SH-SY5Y (cell line): ENCODE data around the gene MOB2.

ENCODE experiments used
- GATA2 ChIP-seq: IDR thresholded peaks from 2 replicates; pipeline ENCODE4 v1.6.1; 2011; ENCODE audit warnings: mild to moderate bottlenecking, low read depth, low read length
- GATA3 ChIP-seq: IDR thresholded peaks from 2 replicates; pipeline ENCODE4 v1.6.1; 2011; ENCODE audit warnings: low read depth, mild to moderate bottlenecking, low read length, moderate library complexity

The MOB2 gene

GRCh38 chr11:1486054-1486825, at the start of gene MOB2:
MOB2 (minus strand) TSS chr11:1486779; CDS start chr11:1486556, 223 bp downstream.
- TF ChIP-seq GATA2 (no peak), GATA3 (no peak)

GRCh38 chr11:1534682-1535081, 48.1 kb upstream of the MOB2 start:
- no peak for TF ChIP-seq GATA2
- TF ChIP-seq GATA3: no peak

- TF ChIP-seq GATA3 (no peak), GATA2 (no peak)
These were observed 47.6 kb upstream of the MOB2 start for GRCh38 chr11:1534171-1534570.

- TF ChIP-seq GATA3 (no peak), GATA2 (no peak)
These were observed 46.8 kb upstream of the MOB2 start for GRCh38 chr11:1533342-1533725.

- TF ChIP-seq GATA2: no peak
- no peak for TF ChIP-seq GATA3
These were observed 46.2 kb upstream of the MOB2 start for GRCh38 chr11:1532606-1533341.

GRCh38 chr11:1532014-1532586, 45.5 kb upstream of the MOB2 start:
- TF ChIP-seq GATA2 (no peak), GATA3 (no peak)

- TF ChIP-seq GATA2 (no peak), GATA3 (no peak)
These were observed 45.0 kb upstream of the MOB2 start for GRCh38 chr11:1531449-1532013.

- no peak for TF ChIP-seq GATA3
- TF ChIP-seq GATA2: no peak
These were observed 44.3 kb upstream of the MOB2 start for GRCh38 chr11:1530686-1531448.

GRCh38 chr11:1529774-1530173, 43.2 kb upstream of the MOB2 start:
- TF ChIP-seq GATA3 (no peak), GATA2 (no peak)

GRCh38 chr11:1529286-1529685, 42.7 kb upstream of the MOB2 start:
- TF ChIP-seq GATA3 (no peak), GATA2 (no peak)

GRCh38 chr11:1528710-1529109, 42.1 kb upstream of the MOB2 start:
- TF ChIP-seq GATA3 (no peak), GATA2 (no peak)

- TF ChIP-seq GATA2: no peak
- no peak for TF ChIP-seq GATA3
These were observed 40.2 kb upstream of the MOB2 start for GRCh38 chr11:1526785-1527184.

- TF ChIP-seq GATA3 (no peak), GATA2 (no peak)
These were observed 37.2 kb upstream of the MOB2 start for GRCh38 chr11:1523779-1524178.

- TF ChIP-seq GATA2: no peak
- no peak for TF ChIP-seq GATA3
These were observed 36.5 kb upstream of the MOB2 start for GRCh38 chr11:1523077-1523476.
